GM12892 (cell line): ENCODE measurements around the gene CHRD.

ENCODE experiments used
- POLR2A ChIP-seq: IDR thresholded peaks from 2 replicates; pipeline ENCODE4 v1.6.1; 2011; ENCODE audit warnings: low read depth, low read length, control low read depth
- POLR2AphosphoS5 ChIP-seq: IDR thresholded peaks from 2 replicates; pipeline ENCODE4 v1.6.1; 2011; ENCODE audit warnings: low read depth, low read length, control low read depth
- TAF1 ChIP-seq: IDR thresholded peaks from 2 replicates; pipeline ENCODE4 v1.6.1; 2011; ENCODE audit warnings: low read depth, mild to moderate bottlenecking, control low read depth, low read length, borderline replicate concordance

DNA sequence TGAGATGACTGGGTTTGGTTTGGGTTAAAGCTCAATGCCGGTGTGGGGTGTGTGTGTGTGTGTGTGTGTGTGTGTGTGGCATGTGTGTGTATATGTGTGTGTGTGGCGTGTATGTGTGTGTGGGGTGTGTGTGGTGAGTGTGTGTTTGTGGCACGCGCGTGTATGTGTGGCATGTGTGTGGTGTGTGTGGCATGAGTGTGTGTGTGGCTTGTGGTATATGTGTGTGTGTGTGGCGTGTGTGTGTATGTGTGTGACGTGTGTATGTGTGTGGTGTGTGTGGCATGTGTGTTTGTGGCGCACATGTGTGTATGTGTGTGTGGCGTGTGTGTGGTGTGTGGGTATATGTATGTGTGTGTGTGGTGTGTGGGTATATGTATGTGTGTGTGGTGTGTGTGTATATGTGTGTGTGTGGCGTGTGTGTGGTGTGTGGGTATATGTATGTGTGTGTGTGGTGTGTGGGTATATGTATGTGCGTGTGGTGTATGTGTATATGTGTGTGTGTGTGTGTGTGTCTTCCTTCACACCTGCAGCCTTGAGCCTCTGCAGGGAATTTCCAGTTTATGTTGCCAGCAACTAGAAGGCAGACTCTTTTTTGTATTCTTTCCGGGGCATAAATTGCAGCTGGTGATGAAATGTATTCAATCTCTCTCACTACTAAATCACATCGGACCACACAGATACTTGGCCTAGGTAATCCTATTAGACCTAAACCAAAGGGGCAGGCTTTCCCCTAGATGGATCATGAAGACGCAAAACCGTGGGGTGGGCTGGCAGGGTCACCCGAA, 34.8 kb downstream of the CHRD start:
- TF ChIP-seq POLR2AphosphoS5 (no peak), POLR2A (no peak), TAF1 (no peak)
